Loucy (cell line): ENCODE measurements around the gene PEG3.

Experiments
- H2AFZ ChIP-seq: fragments of 200-600 bp; sonication (generic); 2 replicates; pipeline ENCODE4 v1.6.0; 2016; ENCODE audit warnings: antibody characterized with exemption, mild to moderate bottlenecking, low read length, moderate library complexity
- H3F3A ChIP-seq: fragments of 200-600 bp; 2 replicates; pipeline ENCODE4 v1.6.0; 2016; ENCODE audit warnings: antibody characterized with exemption, low read depth, mild to moderate bottlenecking
- H3K27me3 ChIP-seq: fragments of 200-600 bp; sonication (generic); 2 replicates; pipeline ENCODE4 v1.6.1; 2014; ENCODE audit warnings: low read length, mild to moderate bottlenecking; ENCODE audit not compliant: insufficient read depth, poor library complexity, severe bottlenecking
- H3K36me3 ChIP-seq: fragments of 200-600 bp; sonication (generic); 2 replicates; pipeline ENCODE4 v1.6.1; 2016; ENCODE audit warnings: low read length; ENCODE audit not compliant: insufficient read depth
- H3K4me1 ChIP-seq: fragments of 200-600 bp; sonication (generic); 2 replicates; pipeline ENCODE4 v1.5.1; 2014; ENCODE audit warnings: low read length, mild to moderate bottlenecking; ENCODE audit not compliant: insufficient read depth, poor library complexity, severe bottlenecking
- H3K4me2 ChIP-seq: fragments of 200-600 bp; sonication (generic); 2 replicates; pipeline ENCODE4 v1.6.0; 2014; ENCODE audit warnings: antibody characterized with exemption, low read length, low read depth, mild to moderate bottlenecking; ENCODE audit not compliant: poor library complexity, severe bottlenecking
- H3K4me3 ChIP-seq: fragments of 200-600 bp; sonication (generic); 2 replicates; pipeline ENCODE4 v1.5.1; 2014; ENCODE audit warnings: low read length, mild to moderate bottlenecking, mixed read lengths; ENCODE audit not compliant: poor library complexity, severe bottlenecking
- H3K79me2 ChIP-seq: fragments of 200-600 bp; sonication (generic); 2 replicates; pipeline ENCODE4 v1.6.1; 2014; ENCODE audit warnings: low read length; ENCODE audit not compliant: insufficient read depth
- H3K9ac ChIP-seq: fragments of 200-600 bp; sonication (generic); 2 replicates; pipeline ENCODE4 v1.6.0; 2014; ENCODE audit warnings: mild to moderate bottlenecking, low read depth, low read length, moderate library complexity; ENCODE audit not compliant: poor library complexity, severe bottlenecking
- H3K9me2 ChIP-seq: fragments of 200-600 bp; sonication (generic); replicated peaks from 2 replicates; pipeline ENCODE4 v1.6.1; 2016; ENCODE audit warnings: low read depth, low read length, mixed read lengths
- H3K9me3 ChIP-seq: fragments of 200-600 bp; sonication (generic); 2 replicates; pipeline ENCODE4 v1.6.1; 2014; ENCODE audit warnings: mild to moderate bottlenecking, antibody characterized with exemption, low read length, low read depth; ENCODE audit not compliant: insufficient read depth
- H4K20me1 ChIP-seq: fragments of 200-600 bp; sonication (generic); 2 replicates; pipeline ENCODE4 v1.6.0; 2014; ENCODE audit warnings: antibody characterized with exemption, low read length, mild to moderate bottlenecking; ENCODE audit not compliant: insufficient read depth, poor library complexity, severe bottlenecking
- EZH2phosphoT487 ChIP-seq: fragments of 200-600 bp; IDR thresholded peaks from 2 replicates; pipeline ENCODE4 v1.6.1; 2018; ENCODE audit warnings: antibody characterized with exemption, mild to moderate bottlenecking, moderate library complexity, borderline replicate concordance
- TF ChIP-seq, protein P1 (sequence below): fragments of 200-600 bp; sonication (generic); conservative IDR thresholded peaks from 2 replicates; pipeline ENCODE4 v1.5.1; 2014; ENCODE audit warnings: mild to moderate bottlenecking, antibody characterized with exemption, low read length

Gene PEG3

DNA sequence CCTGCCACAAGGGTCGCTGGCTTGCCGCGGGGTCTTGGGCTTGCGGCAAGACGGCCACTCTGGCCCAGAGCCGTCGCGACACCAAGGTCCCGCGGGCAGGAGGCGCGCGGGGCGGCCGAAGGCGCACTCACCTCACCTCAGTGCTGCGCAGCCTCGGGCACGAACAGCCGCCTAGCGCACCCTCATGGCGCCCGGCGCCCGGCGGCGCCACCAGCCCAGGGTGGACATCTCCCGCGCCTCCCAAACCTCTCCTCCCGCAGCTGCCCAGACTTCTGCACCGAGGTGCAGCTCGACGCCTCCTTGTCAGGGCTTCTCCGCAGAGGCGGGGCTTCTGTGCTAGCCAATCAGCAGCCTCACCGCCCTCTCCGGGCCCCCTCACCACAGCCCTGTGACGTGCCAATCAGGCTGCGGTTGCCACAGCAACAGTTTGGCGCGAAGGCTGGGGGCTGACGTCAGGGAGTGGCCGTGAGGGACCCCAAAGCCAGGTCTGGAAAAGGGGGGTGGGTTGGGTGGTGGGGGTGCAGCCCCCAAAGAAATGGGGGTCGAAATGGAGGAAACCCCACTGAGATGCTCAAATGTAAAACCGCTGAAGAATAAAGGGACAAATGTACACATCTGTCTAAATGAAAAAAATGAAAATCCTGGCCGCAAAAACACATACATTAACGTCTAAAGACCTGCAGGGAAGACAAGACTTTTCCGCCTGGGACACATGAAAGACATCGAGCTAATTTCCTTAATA, at the start of gene PEG3, which contains the start of gene ZIM2:
Gene PEG3, minus strand, starts transcription at position 276 of the 742 bp plus-strand sequence. CDS start 16,071 bp downstream, outside the sequence.
Gene ZIM2, minus strand, starts transcription at position 276 of the 742 bp plus-strand sequence. CDS start 16,449 bp downstream, outside the sequence.
- no peak within 1 kb of the TSS for H2AFZ ChIP-seq
- H4K20me1 ChIP-seq, result no peaks in the 10 kb centered on the region
- H3K27me3 ChIP-seq, result no peaks in the 10 kb centered on the region
- H3F3A ChIP-seq, result no peaks in the 10 kb centered on the region
- H3K79me2 ChIP-seq, result no peaks in the 10 kb centered on the region
- no peak for TF ChIP-seq EZH2phosphoT487
- TF ChIP-seq, protein P1, sequence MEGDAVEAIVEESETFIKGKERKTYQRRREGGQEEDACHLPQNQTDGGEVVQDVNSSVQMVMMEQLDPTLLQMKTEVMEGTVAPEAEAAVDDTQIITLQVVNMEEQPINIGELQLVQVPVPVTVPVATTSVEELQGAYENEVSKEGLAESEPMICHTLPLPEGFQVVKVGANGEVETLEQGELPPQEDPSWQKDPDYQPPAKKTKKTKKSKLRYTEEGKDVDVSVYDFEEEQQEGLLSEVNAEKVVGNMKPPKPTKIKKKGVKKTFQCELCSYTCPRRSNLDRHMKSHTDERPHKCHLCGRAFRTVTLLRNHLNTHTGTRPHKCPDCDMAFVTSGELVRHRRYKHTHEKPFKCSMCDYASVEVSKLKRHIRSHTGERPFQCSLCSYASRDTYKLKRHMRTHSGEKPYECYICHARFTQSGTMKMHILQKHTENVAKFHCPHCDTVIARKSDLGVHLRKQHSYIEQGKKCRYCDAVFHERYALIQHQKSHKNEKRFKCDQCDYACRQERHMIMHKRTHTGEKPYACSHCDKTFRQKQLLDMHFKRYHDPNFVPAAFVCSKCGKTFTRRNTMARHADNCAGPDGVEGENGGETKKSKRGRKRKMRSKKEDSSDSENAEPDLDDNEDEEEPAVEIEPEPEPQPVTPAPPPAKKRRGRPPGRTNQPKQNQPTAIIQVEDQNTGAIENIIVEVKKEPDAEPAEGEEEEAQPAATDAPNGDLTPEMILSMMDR, result no peak
- no peaks in the 10 kb centered on the region for H3K36me3 ChIP-seq
- H3K4me1 ChIP-seq, result no peaks in the 10 kb centered on the region
- H3K4me2 ChIP-seq, result no peak within 1 kb of the TSS
- H3K9me3 ChIP-seq, result peaks cover 15% of the 10 kb centered on the region; the same call in 1 of the 2 replicates
- no peaks in the 10 kb centered on the region for H3K9me2 ChIP-seq
- H3K9ac ChIP-seq, result no peak within 1 kb of the TSS
- H3K4me3 ChIP-seq, result no peak within 1 kb of the TSS

- Histone ChIP-seq H3K36me3 (no peaks in the 10 kb centered on the region), H3K79me2 (no peaks in the 10 kb centered on the region), H3K4me3 (no peak overlapping the region), H3K4me1 (no peaks in the 10 kb centered on the region), H4K20me1 (no peaks in the 10 kb centered on the region), H3F3A (no peaks in the 10 kb centered on the region), H3K9me3 (peaks cover 11% of the 10 kb centered on the region; the same call in 1 of the 2 replicates), H3K9me2 (no peaks in the 10 kb centered on the region), H3K27me3 (no peaks in the 10 kb centered on the region), H3K9ac (no peak overlapping the region), H3K4me2 (no peak overlapping the region), H2AFZ (no peak overlapping the region)
- TF ChIP-seq, protein P1, result no peak
- no peak for TF ChIP-seq EZH2phosphoT487
These were observed 44.9 kb upstream of the PEG3 start for GRCh38 chr19:56885173-56885985.

DNA sequence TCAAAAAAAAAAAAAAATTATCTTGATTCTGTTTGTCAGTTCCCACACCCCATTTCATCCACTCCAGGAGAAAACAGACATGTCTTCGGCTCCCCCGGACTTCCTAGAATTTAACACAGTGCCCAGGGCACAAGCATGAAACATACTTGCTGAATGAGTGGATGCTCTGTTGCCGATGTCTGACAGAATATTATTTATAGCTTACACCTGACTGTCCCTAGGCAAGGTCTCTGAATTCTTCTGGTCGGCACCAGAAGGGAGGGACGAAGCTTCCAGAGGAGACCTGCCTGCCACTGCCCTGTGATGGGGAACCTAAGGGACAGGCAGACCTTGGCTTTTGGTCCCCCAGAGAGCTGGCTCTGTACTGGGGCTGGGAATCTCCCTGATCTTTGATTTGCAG, 43.9 kb upstream of the PEG3 start:
- Histone ChIP-seq H3K4me2 (no peak overlapping the region), H3K9me2 (no peaks in the 10 kb centered on the region), H3K4me1 (no peaks in the 10 kb centered on the region), H3K4me3 (no peak overlapping the region), H3F3A (no peaks in the 10 kb centered on the region), H3K36me3 (no peaks in the 10 kb centered on the region), H3K9me3 (peaks cover 11% of the 10 kb centered on the region; the same call in 1 of the 2 replicates), H4K20me1 (no peaks in the 10 kb centered on the region), H3K79me2 (no peaks in the 10 kb centered on the region), H3K27me3 (no peaks in the 10 kb centered on the region), H2AFZ (no peak overlapping the region), H3K9ac (no peak overlapping the region)
- TF ChIP-seq, protein P1, result no peak
- TF ChIP-seq EZH2phosphoT487, result no peak
